ENCODE results near the gene DNAJB1. TPM values are rescaled to one million over a fixed set of nuclear protein-coding genes. Genes with fewer than 3 reads are reported as not detected.

Gene DNAJB1
- total and polyA plus RNA-seq, 10 of the 15 experiments (the other 5 are each of a cell fraction or from before 2014, with no cell fraction given) = 4.8 to 65.8 (median 34.9) TPM

DNA sequence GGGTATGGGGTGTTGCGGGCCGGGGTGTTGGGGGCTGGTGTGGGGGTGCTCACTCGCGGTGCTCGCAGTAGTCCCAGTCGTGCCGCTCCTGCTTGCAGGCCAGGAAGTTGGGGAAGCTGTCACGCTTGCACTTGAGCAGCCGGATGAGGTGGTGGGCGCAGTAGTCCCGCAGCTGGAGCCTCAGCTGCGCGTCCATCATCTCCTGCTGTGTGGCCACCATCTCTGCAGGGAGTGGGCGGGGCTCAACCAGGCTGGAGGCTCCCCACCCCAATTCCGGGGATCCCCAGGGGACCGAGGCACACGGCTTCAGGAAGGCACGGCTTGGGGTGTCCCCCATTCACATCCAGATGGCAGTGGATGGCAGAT lies 48.5 kb upstream of the DNAJB1 start:
- Histone ChIP-seq H3K79me2 (ENCODE audit: control insufficient read depth, insufficient read depth, low read length) (peaks cover 19% of the 10 kb centered on the region), H3K36me3 (ENCODE audit: control insufficient read depth in 2 of 2, insufficient read depth in 2 of 2, low read length in 1 of 2) (peaks cover 0 to 12% of the 10 kb centered on the region in 2 experiments; a peak in 3 of 4 replicates), H2AFZ (ENCODE audit: control insufficient read depth, low read depth, low read length) (no peak overlapping the region), H3K9ac (ENCODE audit: control insufficient read depth, insufficient read depth, low read length) (no peak overlapping the region), H3K4me2 (ENCODE audit: control insufficient read depth, insufficient read depth) (no peak overlapping the region), H3K4me1 (ENCODE audit: control insufficient read depth, insufficient read depth, low read length) (peaks cover 10% of the 10 kb centered on the region), H3K4me3 (no peak overlapping the region), H4K20me1 (ENCODE audit: control insufficient read depth, insufficient read depth) (no peaks in the 10 kb centered on the region), H3K27me3 (replicated peaks in 1 of 2; ENCODE audit: control insufficient read depth in 2 of 2, insufficient read depth in 2 of 2, low read length in 1 of 2) (no peaks in the 10 kb centered on the region), H3K27ac (ENCODE audit: control insufficient read depth, insufficient read depth) (no peak overlapping the region), H3K9me3 (replicated peaks; ENCODE audit: control insufficient read depth, insufficient read depth, low read length) (no peaks in the 10 kb centered on the region)
- CTCF ChIA-PET = no interaction called here
- BruUV-seq (replicated peaks) = no TSS peak
- WGBS (ENCODE audit: insufficient coverage, insufficient replicate concordance, low lambda C conversion rate, missing lambda C conversion rate) = 72% methylated on average over 11 of the region's 18 CpGs
- in situ Hi-C loops (cut with MboI) (loop anchor here (5.0 kb wide), 1 partner anchor 326 kb away; no protein-coding TSS in a partner anchor), intact Hi-C loops (cut with micrococcal nuclease; ENCODE audit: unreplicated experiment) (no loop called here)
- TF ChIP-seq ATF7 (IDR thresholded peaks at IDR 0.05; ENCODE audit: low read depth) = no peak
- TF ChIP-seq MTA3 (IDR thresholded peaks at IDR 0.05; ENCODE audit: borderline replicate concordance, low read length) = no peak
- no peak for TF ChIP-seq RUNX3 (IDR thresholded peaks at IDR 0.05; ENCODE audit: low read length)
- TF ChIP-seq SREBF2 (IDR thresholded peaks at IDR 0.05; ENCODE audit: low read length) = no peak
- TF ChIP-seq SMC3 (IDR thresholded peaks at IDR 0.05; ENCODE audit: borderline replicate concordance, low read length) = no peak
- no peak for TF ChIP-seq NRF1 (conservative IDR thresholded peaks at IDR 0.05; ENCODE audit: low read depth, low read length)
- TF ChIP-seq NR2C1 (IDR thresholded peaks at IDR 0.05) = no peak
- no peak for TF ChIP-seq E4F1 (IDR thresholded peaks at IDR 0.05; ENCODE audit: borderline replicate concordance, partially characterized antibody)
- SMC1A ChIA-PET (ENCODE audit: uncharacterized antibody, unreplicated experiment) = no interaction called here
- ATAC-seq = no peak
- FAIRE-seq = no peak
- RAD21 ChIA-PET (ENCODE audit: unreplicated experiment) = no interaction called here
- DNase-seq (ENCODE audit: low read depth, low spot score) = no peak
- POLR2A ChIA-PET = no interaction called here
